CD4-positive, alpha-beta T cell treated with Interleukin-1 beta for 1 hour (primary cell): ENCODE results near the gene YES1.
A peak's percentile ranks its signal among the peaks of the same experiment; 100 is the strongest.

Source experiments
- DNase-seq, 2 donors: peaks; one replicate each; pipeline ENCODE4 v3.0.0-alpha.2; 2020 to 2022

Gene YES1

DNA sequence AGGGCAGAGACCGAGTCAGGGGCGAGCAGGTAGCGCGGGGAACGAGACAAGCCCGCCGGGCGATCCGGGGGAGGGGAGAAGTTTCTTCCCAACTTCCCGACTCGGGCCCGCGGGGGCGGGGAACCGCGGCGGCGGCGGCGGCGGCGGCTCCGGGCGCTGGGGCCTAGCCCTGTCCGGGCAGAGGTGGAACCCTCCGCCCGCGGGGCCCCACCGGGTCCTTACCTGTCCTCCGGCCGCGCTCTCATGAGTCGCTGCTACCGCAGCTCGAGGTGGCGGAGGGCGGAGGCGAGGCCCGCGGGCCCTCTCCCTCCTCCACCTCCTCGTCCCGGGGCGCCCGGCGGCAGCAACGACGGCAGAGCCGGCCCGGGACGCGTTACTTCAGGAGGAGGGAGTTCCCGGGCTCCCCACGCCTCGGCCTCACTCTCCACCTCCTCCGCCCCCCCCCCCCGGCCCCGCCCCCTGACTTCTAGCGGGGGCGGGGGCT is at the start of gene YES1:
Gene YES1, minus strand, starts transcription at position 351 of the 484 bp plus-strand sequence. CDS start 55,415 bp downstream, outside the sequence.
- peak; percentile 66 to 70 for DNase-seq

- DNase-seq = no peak
Measured at GRCh38 chr18:857986-858385, 45.9 kb upstream of the YES1 start.

DNA sequence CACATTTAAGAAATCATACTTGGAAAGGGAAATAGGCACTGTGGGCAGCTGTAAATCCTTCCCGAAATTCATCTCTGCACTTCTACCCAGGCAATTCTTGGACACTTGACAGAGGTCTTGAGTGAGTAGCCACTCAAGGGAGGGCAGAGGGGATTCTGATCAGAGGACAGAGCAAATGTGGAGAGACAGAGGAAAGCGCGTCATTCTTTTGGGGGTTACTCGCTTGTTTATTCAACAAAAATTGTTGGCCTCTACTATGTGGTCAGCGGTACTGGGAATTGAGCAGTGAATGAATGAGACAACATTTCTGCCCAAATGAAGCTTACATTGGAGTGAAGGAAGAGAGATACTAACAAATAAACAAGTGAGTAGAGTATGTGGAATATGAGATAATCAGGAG is 41.4 kb upstream of the YES1 start:
- no peak for DNase-seq

- no peak for DNase-seq
Measured at GRCh38 chr18:850960-851359, 38.9 kb upstream of the YES1 start.

DNA sequence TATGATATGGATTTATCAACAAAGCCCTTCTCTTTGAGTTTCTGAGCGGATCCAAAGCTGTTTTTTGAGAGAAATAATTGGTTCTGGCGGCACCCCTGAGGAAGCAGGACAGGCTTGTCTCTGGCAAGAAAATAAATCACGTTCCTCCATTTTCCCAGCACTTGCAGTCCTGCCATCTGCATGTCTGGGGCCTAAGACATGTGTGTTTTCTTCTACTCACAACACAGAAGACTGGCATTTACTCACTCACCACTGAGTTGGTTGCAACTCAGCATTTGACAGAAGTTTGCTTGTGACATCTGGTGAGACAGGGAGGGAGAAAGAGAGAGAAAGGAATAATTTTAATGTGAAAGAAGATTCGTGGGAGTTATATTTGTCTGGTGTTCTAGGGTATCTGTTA is 37.0 kb upstream of the YES1 start:
- DNase-seq = no peak

- DNase-seq = no peak
Measured at GRCh38 chr18:848062-848861, 36.2 kb upstream of the YES1 start.

GRCh38 chr18:845152-845819 is 33.2 kb upstream of the YES1 start:
- DNase-seq = no peak

DNA sequence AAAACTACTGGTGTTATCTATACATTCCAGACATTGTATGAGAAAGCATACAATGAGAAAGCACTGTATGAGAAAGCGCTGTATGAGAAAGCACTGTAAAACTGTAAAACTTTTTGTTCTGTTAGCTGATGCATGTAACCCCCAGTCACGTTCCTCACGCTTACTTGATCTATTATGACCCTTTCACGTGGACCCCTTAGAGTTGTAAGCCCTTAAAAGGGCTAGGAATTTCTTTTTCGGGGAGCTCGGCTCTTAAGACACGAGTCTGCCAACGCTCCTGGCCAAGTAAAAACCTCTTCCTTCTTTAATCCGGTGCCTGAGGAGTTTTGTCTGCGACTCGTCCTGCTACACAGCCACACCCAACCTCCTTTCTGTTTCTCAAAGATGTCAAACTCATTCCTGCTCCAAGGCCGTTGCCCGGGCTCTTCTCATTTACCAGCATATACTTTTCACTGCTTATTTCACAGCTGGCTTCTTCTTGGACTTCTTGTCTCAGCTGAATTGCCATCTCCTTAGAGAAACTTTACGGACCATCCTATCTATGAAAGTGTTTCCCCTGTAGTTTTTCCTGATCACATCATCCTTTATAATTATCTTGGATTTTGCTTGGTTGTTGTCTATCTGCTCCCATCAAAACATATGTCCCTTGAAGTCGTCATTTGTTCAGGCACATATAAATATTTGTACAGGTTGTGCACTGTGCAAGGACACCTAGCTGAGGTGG is 29.8 kb upstream of the YES1 start:
- no peak for DNase-seq

DNA sequence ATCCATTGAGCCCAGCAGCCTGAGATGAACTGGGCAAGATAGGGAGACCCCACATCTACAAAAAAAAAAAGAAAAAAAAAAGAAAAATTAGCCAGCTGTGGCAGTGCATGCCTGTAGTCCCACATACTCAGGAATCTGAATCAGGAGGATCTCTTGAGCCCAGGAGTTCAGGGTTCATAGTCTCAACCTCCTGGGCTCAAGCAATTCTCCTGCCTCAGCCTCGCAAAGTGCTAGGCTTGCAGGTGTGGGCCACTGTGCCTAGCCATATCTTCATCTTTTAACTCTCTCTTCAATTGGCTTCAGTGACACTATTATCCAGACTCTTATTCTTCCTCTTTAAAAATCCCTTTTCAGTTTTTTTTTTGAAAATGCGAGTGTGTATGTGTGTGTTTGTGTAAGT is 28.5 kb upstream of the YES1 start:
- no peak for DNase-seq

- DNase-seq = no peak
Measured at GRCh38 chr18:840023-840408, 28.0 kb upstream of the YES1 start.

- DNase-seq = peak; percentile 77 to 81
Measured at GRCh38 chr18:839224-840022, 27.4 kb upstream of the YES1 start.

DNA sequence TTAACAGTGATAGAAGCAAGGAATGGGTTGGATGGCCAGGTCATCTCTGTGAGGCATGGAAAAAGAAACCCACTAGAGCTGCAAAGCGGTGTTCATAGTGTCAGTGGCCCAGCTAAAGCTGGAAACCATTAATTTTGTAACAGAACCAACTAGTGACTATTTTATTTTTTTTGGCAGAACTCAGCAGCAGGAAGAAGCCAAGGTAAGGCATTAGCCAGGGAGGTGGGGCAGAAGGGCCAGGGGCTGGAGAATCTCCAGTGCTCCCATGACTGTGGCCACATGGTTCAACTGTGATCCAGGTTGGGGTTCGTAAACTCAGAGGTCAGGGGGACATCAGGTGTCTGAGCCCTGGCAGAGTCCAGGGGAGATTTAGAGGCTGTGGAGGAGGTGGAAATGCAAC is 25.9 kb upstream of the YES1 start:
- DNase-seq = no peak

DNA sequence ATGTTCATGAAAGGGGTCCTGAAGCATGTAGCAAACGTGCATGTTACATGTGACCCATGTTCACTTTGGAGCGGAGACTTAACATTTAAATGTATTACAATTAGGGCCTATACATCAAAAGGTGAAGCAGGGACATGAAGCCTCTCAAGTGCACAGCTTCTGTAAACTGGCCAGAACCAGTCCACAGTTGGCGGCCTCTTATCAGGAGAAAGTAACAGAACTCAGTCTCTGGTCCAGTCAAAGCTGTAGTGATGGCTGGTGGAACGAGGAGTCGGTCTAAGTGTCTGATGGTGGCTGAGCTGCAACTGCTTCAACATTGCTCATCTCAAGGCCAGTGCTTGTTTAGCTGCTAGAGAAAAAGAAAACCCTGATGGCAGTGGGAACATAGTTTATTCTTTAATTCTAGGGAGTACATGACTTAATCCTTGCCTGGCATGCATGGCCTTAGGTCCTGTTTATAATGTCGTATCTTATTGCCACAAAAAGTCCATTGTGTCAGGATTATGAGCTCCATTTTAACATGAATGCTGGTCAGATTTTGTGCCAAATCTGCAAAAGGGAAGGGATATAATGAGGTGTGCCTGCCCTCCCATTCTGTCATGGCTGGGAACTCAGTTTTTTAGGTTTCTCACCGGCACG is 22.2 kb upstream of the YES1 start:
- DNase-seq = no peak

DNA sequence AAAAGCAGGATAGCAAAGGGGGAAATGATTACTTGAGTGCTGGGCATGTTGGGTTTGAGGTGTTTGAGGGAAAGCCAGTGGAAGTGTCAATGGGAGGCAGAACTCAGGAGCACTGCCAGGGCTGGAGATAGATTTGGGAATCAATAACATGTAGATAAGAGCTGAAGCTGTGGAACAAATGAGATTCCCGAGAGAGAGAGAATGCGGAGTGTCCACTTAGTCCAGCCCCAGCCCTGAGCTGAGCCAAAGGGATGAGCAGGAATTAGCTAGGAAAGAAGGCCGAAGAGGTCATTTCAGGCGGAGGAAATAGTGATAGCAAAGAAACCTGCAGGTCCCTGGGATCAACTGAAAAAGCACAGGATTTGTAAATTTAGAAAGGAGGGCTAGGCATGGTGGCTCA is 21.2 kb upstream of the YES1 start:
- DNase-seq = no peak

GRCh38 chr18:832085-832681 is 20.1 kb upstream of the YES1 start:
- DNase-seq = no peak

GRCh38 chr18:830315-830901 is 18.4 kb upstream of the YES1 start:
- peak; percentile 38 to 62 for DNase-seq

DNA sequence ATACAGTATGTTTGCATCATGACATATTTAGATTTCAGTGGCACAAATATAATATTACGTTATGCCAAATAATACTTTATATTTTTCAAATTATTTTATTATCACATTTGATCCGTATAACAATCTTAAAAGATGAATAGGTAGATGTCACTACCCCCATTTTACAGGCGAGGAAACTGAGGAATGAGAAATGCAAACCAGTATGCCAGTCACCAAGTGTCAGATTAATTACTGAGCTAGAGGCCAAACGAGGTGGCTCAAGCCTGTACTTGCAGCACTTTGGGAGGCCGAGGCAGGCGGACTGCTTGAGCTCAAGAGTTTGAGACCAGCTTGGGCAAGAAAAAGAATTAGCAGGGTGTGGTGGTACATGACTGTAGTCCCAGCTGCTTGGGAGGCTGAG is 17.4 kb upstream of the YES1 start:
- no peak for DNase-seq

GRCh38 chr18:827093-827677 is 15.1 kb upstream of the YES1 start:
- no peak for DNase-seq

DNA sequence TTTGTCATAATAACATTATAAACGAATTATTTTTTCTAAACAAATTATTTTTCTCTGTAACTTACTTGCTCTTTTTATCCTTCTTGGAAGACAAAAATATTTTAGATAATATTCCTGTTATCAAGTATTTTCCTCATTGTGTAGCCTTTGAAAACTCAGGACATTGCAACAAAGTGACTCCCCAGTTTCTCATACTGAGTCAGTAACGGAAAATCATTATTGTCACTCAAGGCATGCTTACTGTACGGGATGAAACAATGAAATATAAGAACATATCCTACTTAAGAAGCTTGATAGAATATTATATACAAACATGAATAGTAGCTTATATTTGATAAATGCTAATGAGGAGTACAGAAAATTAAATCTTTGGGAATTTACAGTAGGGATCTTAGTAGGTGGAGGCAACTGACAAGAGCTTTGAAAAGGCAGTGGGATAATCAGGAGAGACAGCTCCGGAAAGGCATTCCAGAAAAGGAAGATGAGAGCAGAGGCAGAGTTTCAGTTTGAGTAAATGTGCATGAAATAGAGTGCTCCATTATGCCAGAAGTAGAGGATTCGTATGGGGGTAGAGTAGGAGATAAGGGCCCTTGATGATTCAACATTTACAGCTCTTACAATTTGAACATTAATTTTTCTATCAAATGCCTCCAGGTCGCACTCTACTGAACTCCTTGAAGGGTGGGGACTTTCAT is 14.0 kb upstream of the YES1 start:
- DNase-seq = no peak

GRCh38 chr18:824179-824578 is 12.1 kb upstream of the YES1 start:
- DNase-seq = no peak
